PFSK-1 (cell line): ENCODE measurements around the gene TNS3.

Experiments used
- POLR2AphosphoS5 ChIP-seq: IDR thresholded peaks from 2 replicates; pipeline ENCODE4 v1.6.1; 2012; ENCODE audit warnings: low read depth, mild to moderate bottlenecking, control low read depth, low read length, moderate library complexity
- SIN3A ChIP-seq: IDR thresholded peaks from 2 replicates; pipeline ENCODE4 v1.6.1; 2012; ENCODE audit warnings: mild to moderate bottlenecking, low read length, moderate library complexity, borderline replicate concordance; ENCODE audit not compliant: insufficient read depth
- TAF1 ChIP-seq: IDR thresholded peaks from 2 replicates; pipeline ENCODE4 v1.6.1; 2012; ENCODE audit warnings: low read length, control low read depth, borderline replicate concordance; ENCODE audit not compliant: insufficient read depth
- TF ChIP-seq, protein P1 (sequence below), 2 experiments: IDR thresholded peaks; 2 replicates each; pipeline versions ENCODE4 v1.6.1 to v1.8.0; 2011 to 2012; ENCODE audit warnings: low read depth in 2 of 2, low read length in 2 of 2, control low read depth in 1 of 2, inconsistent platforms in 1 of 2, mild to moderate bottlenecking in 1 of 2, moderate library complexity in 1 of 2; ENCODE audit not compliant: insufficient read depth in 1 of 2

DNA sequence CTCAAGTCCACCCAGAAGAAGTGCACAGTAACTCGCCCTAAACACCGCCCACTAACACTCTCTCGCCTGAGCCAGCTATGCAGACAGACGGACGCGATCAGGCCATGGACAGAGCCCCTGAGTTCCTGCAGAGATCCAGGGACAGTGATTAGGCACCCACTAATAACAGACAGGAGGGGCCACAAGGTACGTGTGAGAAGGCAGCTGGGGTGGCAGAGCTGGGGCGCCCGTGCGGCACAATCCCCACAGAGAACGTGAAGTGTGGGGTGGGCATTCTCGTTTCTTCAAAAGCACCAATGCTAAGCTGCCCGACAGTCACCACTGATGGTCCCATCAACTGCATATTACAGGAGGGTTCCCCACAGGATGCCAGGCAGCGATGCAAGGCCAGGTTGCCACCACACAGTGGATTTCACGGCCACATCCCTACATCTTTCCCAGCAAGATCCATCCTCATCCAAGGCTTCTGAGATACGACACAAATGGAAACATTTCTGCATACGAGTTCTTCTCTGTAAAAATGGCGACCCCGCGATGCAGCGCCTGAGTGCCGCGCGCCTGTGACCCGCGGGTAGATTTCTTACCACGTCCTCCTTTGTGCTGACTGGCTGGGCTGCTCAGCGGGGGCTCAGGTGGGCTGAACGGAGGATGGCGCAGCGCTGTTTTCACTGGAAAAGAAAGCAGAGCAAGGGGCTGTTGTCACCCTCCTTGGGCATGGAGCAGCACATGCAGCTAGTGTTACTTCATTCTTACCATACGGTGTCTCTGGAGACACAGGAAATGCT lies 237.5 kb downstream of the TNS3 start:
- TF ChIP-seq TAF1, result no peak
- no peak for TF ChIP-seq POLR2AphosphoS5
- TF ChIP-seq, protein P1, sequence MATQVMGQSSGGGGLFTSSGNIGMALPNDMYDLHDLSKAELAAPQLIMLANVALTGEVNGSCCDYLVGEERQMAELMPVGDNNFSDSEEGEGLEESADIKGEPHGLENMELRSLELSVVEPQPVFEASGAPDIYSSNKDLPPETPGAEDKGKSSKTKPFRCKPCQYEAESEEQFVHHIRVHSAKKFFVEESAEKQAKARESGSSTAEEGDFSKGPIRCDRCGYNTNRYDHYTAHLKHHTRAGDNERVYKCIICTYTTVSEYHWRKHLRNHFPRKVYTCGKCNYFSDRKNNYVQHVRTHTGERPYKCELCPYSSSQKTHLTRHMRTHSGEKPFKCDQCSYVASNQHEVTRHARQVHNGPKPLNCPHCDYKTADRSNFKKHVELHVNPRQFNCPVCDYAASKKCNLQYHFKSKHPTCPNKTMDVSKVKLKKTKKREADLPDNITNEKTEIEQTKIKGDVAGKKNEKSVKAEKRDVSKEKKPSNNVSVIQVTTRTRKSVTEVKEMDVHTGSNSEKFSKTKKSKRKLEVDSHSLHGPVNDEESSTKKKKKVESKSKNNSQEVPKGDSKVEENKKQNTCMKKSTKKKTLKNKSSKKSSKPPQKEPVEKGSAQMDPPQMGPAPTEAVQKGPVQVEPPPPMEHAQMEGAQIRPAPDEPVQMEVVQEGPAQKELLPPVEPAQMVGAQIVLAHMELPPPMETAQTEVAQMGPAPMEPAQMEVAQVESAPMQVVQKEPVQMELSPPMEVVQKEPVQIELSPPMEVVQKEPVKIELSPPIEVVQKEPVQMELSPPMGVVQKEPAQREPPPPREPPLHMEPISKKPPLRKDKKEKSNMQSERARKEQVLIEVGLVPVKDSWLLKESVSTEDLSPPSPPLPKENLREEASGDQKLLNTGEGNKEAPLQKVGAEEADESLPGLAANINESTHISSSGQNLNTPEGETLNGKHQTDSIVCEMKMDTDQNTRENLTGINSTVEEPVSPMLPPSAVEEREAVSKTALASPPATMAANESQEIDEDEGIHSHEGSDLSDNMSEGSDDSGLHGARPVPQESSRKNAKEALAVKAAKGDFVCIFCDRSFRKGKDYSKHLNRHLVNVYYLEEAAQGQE (IDR thresholded peaks at IDR 0.05; ENCODE audit: insufficient read depth in 1 of 2, low read depth in 2 of 2, low read length in 2 of 2), result no peak
- TF ChIP-seq SIN3A, result no peak
